ENCODE data around the gene ROM1. TPM values are rescaled to one million over a fixed set of nuclear protein-coding genes. Genes with fewer than 3 reads are reported as not detected.

Gene ROM1
- total RNA-seq, 2 experiments from 2014 or later: 1.5 to 1.9 TPM

DNA sequence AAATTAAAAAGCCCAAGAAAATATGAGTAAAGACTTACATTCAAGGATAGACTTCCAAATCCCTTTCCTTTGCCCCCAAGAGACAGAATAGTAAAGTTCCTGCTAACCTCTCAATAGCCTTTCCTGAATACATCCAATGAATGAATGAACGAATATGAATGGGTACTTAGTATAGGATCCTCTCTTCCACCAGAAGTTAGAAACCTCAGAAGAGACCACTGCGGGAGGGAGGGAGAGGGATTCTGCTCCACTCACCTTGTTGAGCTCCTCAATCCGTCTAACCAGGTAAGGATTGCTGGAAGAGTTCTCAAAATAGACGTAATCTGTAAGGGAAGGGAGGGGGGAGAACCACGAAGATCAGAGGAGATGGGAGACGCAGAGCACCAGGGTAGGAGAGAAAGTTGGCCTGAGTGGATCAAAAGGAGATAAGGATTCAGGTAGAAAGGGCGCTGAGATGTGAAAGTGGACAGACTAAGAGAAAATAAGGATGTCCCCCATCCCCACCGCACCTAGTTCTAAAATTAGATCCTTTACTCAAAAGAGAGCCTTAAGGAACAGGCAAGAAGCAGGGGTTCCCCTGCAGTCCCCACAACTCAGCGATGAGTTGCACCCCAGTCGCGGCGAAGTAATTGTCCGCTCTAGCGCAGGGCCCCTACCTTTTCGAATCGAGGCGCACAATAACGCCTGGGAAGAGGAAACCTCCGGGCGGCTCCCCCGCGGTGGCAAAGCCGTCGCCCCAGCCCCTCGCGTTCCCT lies 12.5 kb upstream of the ROM1 start:
- Mint-ChIP-seq H3K4me1 (peaks cover 48% of the 10 kb centered on the region), H3K27me3 (no peaks in the 10 kb centered on the region), H3K36me3 (ENCODE audit: low read depth) (peaks cover 73% of the 10 kb centered on the region), H3K9me3 (ENCODE audit: low read depth) (no peaks in the 10 kb centered on the region), H3K4me3 (peak overlapping the region; percentile 91), H3K27ac (peak overlapping the region; percentile 96)
- intact Hi-C loops (cut with DNase I, micrococcal nuclease): loop anchor here (2.0 to 10.0 kb wide), 4 partner anchors 48 to 1644 kb away; partner anchors contain the start of genes FKBP2 (in 1 of the 2), PPP1R14B (in 1 of the 2) and UBXN1 (in 1 of the 2)
- no peak for ATAC-seq
- ChIA-PET CTCF (interaction anchor here (0.6 to 2.1 kb wide), 6 partner anchors 9 to 262 kb away, joined by 3 to 18 read pairs (median 6); partner anchors contain the start of genes EML3, ROM1 and TUT1), POLR2A (interaction anchor here (0.6 to 3.3 kb wide), 7 partner anchors 9 to 255 kb away, joined by 3 to 81 read pairs (median 6); partner anchors contain the start of genes B3GAT3, C11orf98, CSKMT and EEF1G)
- DNase-seq: peak; percentile 60

DNA sequence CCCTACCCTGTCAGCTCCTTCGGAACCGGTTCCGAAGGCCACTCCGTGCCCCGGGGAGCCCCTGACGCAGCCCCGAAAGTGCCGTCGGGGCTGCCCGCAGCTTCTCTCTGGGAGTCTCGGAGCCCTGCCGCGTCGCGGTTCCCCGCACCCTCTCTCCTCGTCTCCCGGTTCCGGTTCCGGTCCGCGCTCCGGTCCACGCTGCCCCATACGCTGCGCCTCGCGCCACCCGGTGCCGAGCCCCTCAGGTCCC lies 12.0 kb upstream of the ROM1 start:
- ChIA-PET CTCF (interaction anchor here (0.9 to 1.7 kb wide), 7 partner anchors 9 to 71 kb away, joined by 3 to 20 read pairs (median 10); partner anchors contain the start of genes B3GAT3, EML3, LBHD1 and ROM1), POLR2A (interaction anchor here (0.6 to 3.3 kb wide), 15 partner anchors 9 to 281 kb away, joined by 3 to 81 read pairs (median 5); partner anchors contain the start of genes B3GAT3, BSCL2, C11orf98 and CSKMT)
- intact Hi-C loops (cut with DNase I, micrococcal nuclease): loop anchor here (2.0 to 10.0 kb wide), 4 partner anchors 48 to 1644 kb away; partner anchors contain the start of genes FKBP2 (in 1 of the 2), PPP1R14B (in 1 of the 2) and UBXN1 (in 1 of the 2)
- H3K27ac Mint-ChIP-seq: peak overlapping the region; percentile 96
- no peak for ATAC-seq
- peaks cover 73% of the 10 kb centered on the region for H3K36me3 Mint-ChIP-seq (ENCODE audit: low read depth)
- peak; percentile 66 for DNase-seq
- H3K4me3 Mint-ChIP-seq: peak overlapping the region; percentile 91
- peaks cover 48% of the 10 kb centered on the region for H3K4me1 Mint-ChIP-seq
- no peaks in the 10 kb centered on the region for H3K27me3 Mint-ChIP-seq
- no peaks in the 10 kb centered on the region for H3K9me3 Mint-ChIP-seq (ENCODE audit: low read depth)

DNA sequence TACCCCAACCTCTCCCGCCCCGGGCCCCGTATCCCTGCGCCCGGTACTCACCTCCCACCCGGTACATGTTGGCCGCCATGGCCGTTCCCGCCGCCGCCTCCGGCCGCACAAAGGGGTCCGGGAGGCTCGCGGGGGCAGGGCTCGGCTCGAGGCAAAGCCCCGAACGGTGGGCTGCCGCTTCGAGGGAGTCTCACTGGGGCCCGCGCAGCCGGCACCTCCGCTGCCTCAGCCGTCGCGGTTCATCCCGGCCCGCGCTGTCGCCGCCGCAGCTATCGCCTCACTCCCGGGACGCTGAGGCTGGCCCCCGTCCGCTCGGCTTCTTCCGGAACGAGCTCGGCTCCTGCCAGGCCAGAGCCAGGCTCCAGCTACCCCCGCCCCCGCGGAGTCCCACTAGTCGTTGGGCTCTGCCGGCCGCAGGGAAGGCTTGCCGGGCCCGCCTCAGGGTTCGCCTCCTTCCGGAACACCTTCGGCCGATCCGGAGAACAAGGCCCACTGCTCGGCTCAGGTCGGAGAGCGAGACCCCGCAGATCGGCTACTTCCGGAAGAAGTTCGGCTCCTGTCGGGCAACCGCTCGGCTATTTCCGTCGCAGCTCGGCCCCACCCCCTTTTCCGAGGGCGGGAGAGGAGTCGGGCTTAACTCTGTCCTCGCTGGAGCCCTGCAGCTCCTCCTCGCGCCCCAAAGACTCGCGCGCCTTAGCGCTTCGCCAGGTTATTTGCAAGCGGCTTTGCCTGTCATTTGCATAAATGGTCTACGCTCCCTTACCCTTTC lies 11.5 kb upstream of the ROM1 start, which contains the start of gene MTA2:
Gene MTA2 (minus strand): TSS at position 494 of the 769 bp plus-strand sequence. CDS start 415 bp downstream, at position 79.
- peak; percentile 89 for ATAC-seq
- CTCF ChIA-PET: interaction anchor here (0.6 to 1.5 kb wide), 12 partner anchors 10 to 231 kb away, joined by 3 to 20 read pairs (median 4); partner anchors contain the start of genes B3GAT3, C11orf98, CSKMT and EML3
- intact Hi-C loops (cut with DNase I, micrococcal nuclease): loop anchor here (1.0 to 10.0 kb wide), 5 partner anchors 11 to 1643 kb away; partner anchors contain the start of genes EML3 (in 1 of the 2), FKBP2 (in 1 of the 2), PPP1R14B (in 1 of the 2) and UBXN1 (in 1 of the 2)

DNA sequence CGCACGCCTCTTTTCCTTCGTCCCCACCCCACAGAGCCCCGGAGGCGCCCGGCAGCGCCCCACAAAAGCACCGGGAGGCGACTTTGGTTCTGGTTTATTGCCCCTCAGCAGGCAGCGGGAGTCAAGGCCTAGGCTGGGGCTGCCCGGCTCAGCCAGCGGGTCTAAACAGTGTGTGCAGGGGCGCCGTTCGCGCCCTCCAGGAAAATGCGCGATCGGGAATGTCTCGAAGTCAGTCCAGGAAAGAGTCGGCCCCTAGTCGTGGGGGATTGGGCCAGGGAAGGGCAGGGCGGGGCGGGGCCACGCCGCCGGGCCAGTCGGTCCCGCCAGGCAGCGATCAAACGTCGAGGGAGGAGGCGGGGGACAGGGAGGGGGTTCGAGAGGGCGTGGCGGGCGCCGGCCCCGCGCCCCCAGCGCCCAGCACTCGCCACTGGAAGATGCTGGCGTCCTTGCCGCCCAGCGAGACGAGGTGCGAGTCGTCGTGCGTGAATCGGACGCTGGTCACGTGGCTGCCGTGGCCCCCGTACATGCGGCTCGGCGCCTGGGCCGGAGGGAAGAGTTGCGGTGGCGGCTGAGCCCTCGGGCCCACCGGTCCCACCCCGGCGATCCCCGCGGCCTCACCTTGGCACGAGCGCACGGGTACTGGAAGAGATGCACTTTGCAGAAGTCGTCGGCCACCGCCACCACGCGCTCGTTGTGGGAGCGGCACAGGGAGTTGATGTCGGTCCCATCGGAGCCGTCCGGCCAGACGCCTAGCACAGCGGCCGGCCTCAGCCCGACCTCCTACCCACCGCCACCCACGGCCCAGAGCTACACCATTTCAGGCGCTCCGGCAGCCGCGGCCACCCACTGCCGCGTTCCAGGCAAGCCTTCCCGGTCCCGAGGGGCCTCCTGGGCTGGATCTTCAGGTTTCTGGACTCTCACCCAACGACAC lies 10.7 kb upstream of the ROM1 start:
- peak overlapping the region; percentile 91 for H3K4me3 Mint-ChIP-seq
- DNase-seq: peak; percentile 52
- peak overlapping the region; percentile 95 for H3K27ac Mint-ChIP-seq
- ChIA-PET POLR2A (interaction anchor here (0.7 to 3.3 kb wide), 17 partner anchors 9 to 279 kb away, joined by 3 to 81 read pairs (median 4); partner anchors contain the start of genes BSCL2, C11orf98, CSKMT and EEF1G), CTCF (interaction anchor here (0.6 to 1.5 kb wide), 10 partner anchors 9 to 184 kb away, joined by 3 to 20 read pairs (median 4); partner anchors contain the start of genes B3GAT3, C11orf98, CSKMT and LBHD1)
- peaks cover 48% of the 10 kb centered on the region for H3K4me1 Mint-ChIP-seq
- ATAC-seq: no peak
- H3K9me3 Mint-ChIP-seq (ENCODE audit: low read depth): no peaks in the 10 kb centered on the region
- intact Hi-C loops (cut with DNase I, micrococcal nuclease): loop anchor here in 1 of 2 experiments (1.0 to 10.0 kb wide), 2 partner anchors 10 to 1642 kb away; partner anchors contain the start of genes EML3, FKBP2 and PPP1R14B
- H3K36me3 Mint-ChIP-seq (ENCODE audit: low read depth): peaks cover 71% of the 10 kb centered on the region
- H3K27me3 Mint-ChIP-seq: no peaks in the 10 kb centered on the region

More for the DNA sequence above, 11.5 kb upstream of the ROM1 start, which contains the start of gene MTA2:
- Mint-ChIP-seq H3K27ac (peak within 1 kb of the TSS; percentile 96), H3K27me3 (no peaks in the 10 kb centered on the region), H3K4me3 (peak within 1 kb of the TSS; percentile 91), H3K4me1 (peaks cover 51% of the 10 kb centered on the region), H3K9me3 (ENCODE audit: low read depth) (no peaks in the 10 kb centered on the region), H3K36me3 (ENCODE audit: low read depth) (peaks cover 72% of the 10 kb centered on the region)
- POLR2A ChIA-PET: interaction anchor here (0.5 to 3.3 kb wide), 23 partner anchors 10 to 280 kb away, joined by 3 to 81 read pairs (median 4); partner anchors contain the start of genes B3GAT3, BSCL2, C11orf98 and CSKMT
- DNase-seq: peak; percentile 100

DNA sequence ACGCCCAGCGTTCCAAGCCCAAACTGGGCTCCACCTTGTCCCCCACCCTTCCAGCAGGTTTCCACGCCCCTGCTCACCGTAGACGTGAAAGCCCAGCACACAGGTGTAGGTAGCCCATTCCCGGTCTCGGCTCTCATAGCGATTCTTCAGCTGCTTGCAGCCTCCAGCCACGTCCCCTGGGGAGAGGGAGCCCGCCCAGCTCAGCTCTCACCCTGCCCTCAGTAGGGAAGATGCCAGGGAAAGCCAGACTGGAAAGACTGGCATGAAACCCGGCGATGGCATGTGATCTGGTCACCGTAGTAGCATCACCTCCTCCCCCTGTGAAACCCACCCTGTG lies 10.0 kb upstream of the ROM1 start:
- intact Hi-C loops (cut with DNase I, micrococcal nuclease): loop anchor here in 1 of 2 experiments (10.0 kb wide), 1 partner anchor 1642 kb away; the partner anchor contains the start of genes FKBP2 and PPP1R14B
- H3K4me1 Mint-ChIP-seq: peaks cover 45% of the 10 kb centered on the region
- peak overlapping the region; percentile 19 for H3K4me3 Mint-ChIP-seq
- peaks cover 71% of the 10 kb centered on the region for H3K36me3 Mint-ChIP-seq (ENCODE audit: low read depth)
- ATAC-seq (no peak), DNase-seq (no peak)
- H3K27ac Mint-ChIP-seq: peak overlapping the region; percentile 28
- H3K27me3 Mint-ChIP-seq: no peaks in the 10 kb centered on the region
- ChIA-PET POLR2A (interaction anchor here (1.4 kb wide), 1 partner anchor 12 kb away, joined by 4 read pairs; the partner anchor contains the start of gene TUT1), CTCF (interaction anchor here (1.1 kb wide), 1 partner anchor 29 kb away, joined by 3 read pairs; no protein-coding TSS in a partner anchor)
- no peaks in the 10 kb centered on the region for H3K9me3 Mint-ChIP-seq (ENCODE audit: low read depth)

DNA sequence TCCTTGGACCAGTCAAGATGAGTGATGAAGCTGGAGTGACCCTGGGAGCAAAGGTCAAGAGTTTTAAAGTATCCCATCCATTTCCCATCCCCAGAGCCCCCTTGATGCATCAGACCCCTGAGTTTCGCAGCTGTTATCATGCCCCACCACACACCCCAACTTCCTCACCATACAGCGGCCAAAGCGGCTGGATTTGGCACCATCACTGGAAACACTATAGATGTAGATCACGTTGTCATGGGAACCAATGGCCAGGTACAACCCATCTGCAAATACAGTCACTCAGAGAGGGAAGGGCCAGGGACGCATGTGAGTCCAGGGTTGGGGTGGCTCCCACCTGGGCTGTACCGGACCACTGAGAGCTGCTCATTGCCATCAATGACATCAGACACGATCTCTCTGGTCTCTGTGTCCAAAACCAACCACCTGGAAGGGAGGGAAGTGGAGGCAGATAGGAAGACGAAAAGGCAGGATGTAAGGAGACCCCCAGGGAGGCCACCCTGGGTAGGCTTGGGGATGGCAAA lies 9.2 kb upstream of the ROM1 start:
- Mint-ChIP-seq H3K9me3 (ENCODE audit: low read depth) (no peaks in the 10 kb centered on the region), H3K27ac (no peak overlapping the region), H3K4me1 (peaks cover 41% of the 10 kb centered on the region), H3K36me3 (ENCODE audit: low read depth) (peaks cover 70% of the 10 kb centered on the region), H3K27me3 (no peaks in the 10 kb centered on the region), H3K4me3 (peak overlapping the region; percentile 19)
- CTCF ChIA-PET: interaction anchor here (0.5 to 1.1 kb wide), 4 partner anchors 11 to 143 kb away, joined by 3 to 5 read pairs (median 4); no protein-coding TSS in a partner anchor
- POLR2A ChIA-PET: interaction anchor here (1.4 kb wide), 1 partner anchor 12 kb away, joined by 4 read pairs; the partner anchor contains the start of gene TUT1
- intact Hi-C loops (cut with DNase I, micrococcal nuclease): loop anchor here in 1 of 2 experiments (10.0 kb wide), 1 partner anchor 1641 kb away; the partner anchor contains the start of genes FKBP2 and PPP1R14B
- ATAC-seq (no peak), DNase-seq (no peak)

DNA sequence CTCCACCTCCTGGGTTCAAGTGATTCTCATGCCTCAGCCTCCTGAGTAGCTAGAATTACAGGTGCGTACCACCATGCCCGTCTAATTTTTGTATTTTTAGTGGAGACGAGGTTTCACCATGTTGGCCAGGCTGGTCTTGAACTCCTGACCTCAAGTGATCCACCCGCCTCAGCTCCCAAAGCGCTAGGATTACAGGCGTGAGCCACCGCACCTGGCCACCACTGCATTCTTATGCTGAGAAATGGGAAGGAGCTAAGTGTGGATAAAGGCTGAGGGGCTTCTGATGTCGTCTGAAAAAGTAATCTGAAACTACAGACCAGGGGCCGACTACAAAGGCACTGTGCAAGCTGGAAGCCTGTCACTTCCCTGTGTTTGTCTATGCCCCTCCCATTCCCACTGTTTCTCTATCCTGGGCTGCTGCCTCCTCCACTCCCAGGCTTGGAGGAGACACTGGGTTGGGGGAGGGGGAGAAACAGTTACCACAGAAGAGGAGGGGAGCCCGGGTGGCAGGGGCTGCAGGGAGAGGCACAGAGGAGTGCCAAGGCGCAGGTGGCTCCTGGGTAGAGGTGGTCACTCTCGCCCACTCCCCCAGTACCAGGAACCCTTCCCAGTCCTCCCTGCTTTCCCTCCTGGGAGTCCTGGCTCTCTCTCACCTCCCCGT lies 8.5 kb upstream of the ROM1 start:
- Mint-ChIP-seq H3K27me3 (no peaks in the 10 kb centered on the region), H3K27ac (no peak overlapping the region), H3K4me3 (no peak overlapping the region), H3K4me1 (peaks cover 36% of the 10 kb centered on the region), H3K36me3 (ENCODE audit: low read depth) (peaks cover 70% of the 10 kb centered on the region), H3K9me3 (ENCODE audit: low read depth) (no peaks in the 10 kb centered on the region)
- ChIA-PET POLR2A (interaction anchor here (1.4 kb wide), 1 partner anchor 13 kb away, joined by 4 read pairs; the partner anchor contains the start of gene TUT1), CTCF (interaction anchor here (0.8 to 0.9 kb wide), 2 partner anchors 12 to 30 kb away, joined by 3 to 4 read pairs; no protein-coding TSS in a partner anchor)
- intact Hi-C loops (cut with DNase I, micrococcal nuclease): loop anchor here in 1 of 2 experiments (10.0 kb wide), 1 partner anchor 1640 kb away; the partner anchor contains the start of genes FKBP2 and PPP1R14B
- ATAC-seq (no peak), DNase-seq (no peak)

DNA sequence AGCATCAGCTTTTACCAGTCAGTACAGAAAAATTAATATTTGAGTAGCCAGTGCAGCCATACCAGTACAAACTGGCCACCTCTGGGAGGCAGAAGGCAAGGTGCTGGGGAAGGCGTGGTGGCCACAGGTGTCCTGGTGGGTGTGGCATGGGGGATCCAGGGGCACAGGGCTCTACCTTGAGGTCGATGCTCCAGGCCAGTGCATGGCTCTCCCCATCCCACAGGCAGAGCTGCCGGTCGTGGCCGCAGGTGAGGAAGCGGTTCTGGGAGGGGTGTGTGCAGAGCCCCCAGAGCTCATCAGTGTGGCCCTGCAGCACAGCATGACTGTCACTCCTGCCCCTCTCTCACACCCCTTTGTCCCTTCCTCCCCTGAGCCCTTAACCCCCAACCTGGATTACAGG lies 7.6 kb upstream of the ROM1 start:
- Mint-ChIP-seq H3K4me1 (peaks cover 35% of the 10 kb centered on the region), H3K36me3 (ENCODE audit: low read depth) (peaks cover 67% of the 10 kb centered on the region), H3K27ac (no peak overlapping the region), H3K9me3 (ENCODE audit: low read depth) (no peaks in the 10 kb centered on the region), H3K4me3 (no peak overlapping the region), H3K27me3 (no peaks in the 10 kb centered on the region)
- ChIA-PET CTCF (no interaction called here), POLR2A (interaction anchor here (1.2 kb wide), 1 partner anchor 14 kb away, joined by 4 read pairs; the partner anchor contains the start of gene TUT1)
- ATAC-seq (no peak), DNase-seq (no peak)
- intact Hi-C loops (cut with DNase I, micrococcal nuclease): loop anchor here in 1 of 2 experiments (10.0 kb wide), 1 partner anchor 1639 kb away; the partner anchor contains the start of genes FKBP2 and PPP1R14B

DNA sequence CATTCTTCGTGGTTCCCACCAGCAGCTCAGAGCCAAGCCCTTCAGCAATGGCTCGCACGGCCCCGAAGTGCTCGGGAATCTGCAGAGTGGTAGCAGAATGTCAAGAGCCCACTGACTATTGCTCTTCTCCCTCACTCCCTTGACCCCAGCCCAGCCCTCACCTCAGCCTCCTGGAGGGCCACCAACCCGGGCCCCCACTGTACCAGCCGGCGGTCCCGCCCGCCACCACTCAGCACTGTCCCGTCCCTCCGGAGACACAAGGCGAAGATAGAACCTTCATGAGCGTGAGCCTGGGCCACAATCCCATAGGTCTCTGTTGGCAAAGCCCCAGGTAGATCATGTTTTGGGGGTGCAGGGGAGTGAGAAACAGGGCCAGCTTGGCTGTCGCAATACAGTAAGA lies 7.2 kb upstream of the ROM1 start:
- Mint-ChIP-seq H3K27ac (no peak overlapping the region), H3K4me1 (peaks cover 38% of the 10 kb centered on the region), H3K4me3 (no peak overlapping the region), H3K9me3 (ENCODE audit: low read depth) (no peaks in the 10 kb centered on the region), H3K36me3 (ENCODE audit: low read depth) (peaks cover 67% of the 10 kb centered on the region), H3K27me3 (no peaks in the 10 kb centered on the region)
- no peak for ATAC-seq
- no peak for DNase-seq
- intact Hi-C loops (cut with DNase I, micrococcal nuclease): loop anchor here in 1 of 2 experiments (10.0 kb wide), 1 partner anchor 1639 kb away; the partner anchor contains the start of genes FKBP2 and PPP1R14B
- CTCF ChIA-PET: no interaction called here
- POLR2A ChIA-PET: interaction anchor here (1.2 kb wide), 1 partner anchor 14 kb away, joined by 4 read pairs; the partner anchor contains the start of gene TUT1

Data from activated CD4-positive, alpha-beta T cell treated with anti-CD3 and anti-CD28 coated beads for 36 hours (primary cell).